ENCODE results near the gene DHCR24.

DHCR24 gene

DNA sequence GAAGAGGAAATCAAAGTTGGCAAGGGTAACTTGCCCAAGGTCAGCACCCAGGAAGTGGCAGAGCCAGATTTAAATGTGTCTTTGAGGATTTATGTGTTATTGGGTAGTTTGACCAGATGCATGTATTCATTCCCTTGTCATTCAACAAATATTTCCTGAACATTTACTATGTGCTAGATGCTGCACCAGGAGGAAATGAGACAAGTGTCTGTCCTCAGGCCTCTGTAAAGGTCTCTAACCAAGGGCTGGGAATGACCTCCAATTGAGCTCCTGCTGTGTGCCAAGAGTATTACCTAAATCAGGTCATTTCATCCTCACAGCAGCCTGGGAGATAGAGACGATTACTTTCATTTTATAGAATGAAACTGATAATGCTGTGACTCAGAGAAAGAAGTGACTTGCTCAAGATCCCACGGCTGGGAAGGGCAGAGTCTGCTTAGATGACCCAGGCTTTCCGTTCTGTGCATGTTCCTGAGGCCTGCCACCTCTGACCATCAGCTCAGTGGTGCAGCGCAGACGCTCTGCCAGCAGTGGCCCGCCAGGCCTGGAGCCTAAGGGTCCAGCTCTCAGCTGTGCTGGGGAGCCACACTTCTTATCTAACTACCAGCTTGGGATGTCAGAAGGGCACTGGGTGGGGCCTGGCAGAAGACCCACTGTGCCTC, 82.4 kb downstream of the DHCR24 start:
- no peak for TF ChIP-seq ZNF274 (IDR thresholded peaks at IDR 0.05; ENCODE audit: low read depth, low read length)
- H3K4me3 ChIP-seq (ENCODE audit: low read length), result no peak overlapping the region

DNA sequence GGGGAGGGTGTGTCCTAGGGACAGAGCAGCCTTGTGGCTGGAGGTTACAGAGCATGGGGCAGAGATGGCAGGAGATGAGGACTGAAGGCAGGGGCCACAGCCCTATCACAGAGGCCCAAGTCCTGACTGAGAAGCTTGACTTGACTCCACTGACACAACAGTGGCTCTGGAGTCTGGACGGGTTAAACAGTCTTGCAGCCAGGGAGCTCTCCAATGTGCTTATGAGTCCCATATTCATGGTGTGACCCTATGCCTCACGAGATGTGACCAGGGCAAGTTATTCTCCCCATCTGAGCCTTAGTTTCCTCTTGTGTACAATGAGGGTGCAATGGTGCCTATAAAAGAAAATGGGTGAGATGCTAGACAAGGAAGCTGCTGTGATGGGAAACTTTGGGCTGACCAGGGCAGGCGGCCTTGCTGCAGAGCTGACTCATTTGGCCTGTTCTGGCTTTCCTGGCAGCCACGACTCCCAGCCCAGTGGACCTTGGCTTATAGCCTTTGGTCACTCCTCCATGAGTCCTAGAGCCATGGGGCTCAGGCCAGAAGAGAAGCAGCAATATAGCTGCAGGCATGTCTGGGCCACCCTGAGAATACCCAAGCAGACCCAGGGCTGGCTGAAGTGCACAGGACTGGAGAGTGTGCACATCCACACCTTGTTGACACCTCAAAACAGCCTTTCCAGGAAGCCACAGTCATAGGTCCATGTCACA, 83.1 kb downstream of the DHCR24 start:
- no peak overlapping the region for H3K4me3 ChIP-seq (ENCODE audit: low read length)
- TF ChIP-seq ZNF274 (IDR thresholded peaks at IDR 0.05; ENCODE audit: low read depth, low read length), result no peak

DNA sequence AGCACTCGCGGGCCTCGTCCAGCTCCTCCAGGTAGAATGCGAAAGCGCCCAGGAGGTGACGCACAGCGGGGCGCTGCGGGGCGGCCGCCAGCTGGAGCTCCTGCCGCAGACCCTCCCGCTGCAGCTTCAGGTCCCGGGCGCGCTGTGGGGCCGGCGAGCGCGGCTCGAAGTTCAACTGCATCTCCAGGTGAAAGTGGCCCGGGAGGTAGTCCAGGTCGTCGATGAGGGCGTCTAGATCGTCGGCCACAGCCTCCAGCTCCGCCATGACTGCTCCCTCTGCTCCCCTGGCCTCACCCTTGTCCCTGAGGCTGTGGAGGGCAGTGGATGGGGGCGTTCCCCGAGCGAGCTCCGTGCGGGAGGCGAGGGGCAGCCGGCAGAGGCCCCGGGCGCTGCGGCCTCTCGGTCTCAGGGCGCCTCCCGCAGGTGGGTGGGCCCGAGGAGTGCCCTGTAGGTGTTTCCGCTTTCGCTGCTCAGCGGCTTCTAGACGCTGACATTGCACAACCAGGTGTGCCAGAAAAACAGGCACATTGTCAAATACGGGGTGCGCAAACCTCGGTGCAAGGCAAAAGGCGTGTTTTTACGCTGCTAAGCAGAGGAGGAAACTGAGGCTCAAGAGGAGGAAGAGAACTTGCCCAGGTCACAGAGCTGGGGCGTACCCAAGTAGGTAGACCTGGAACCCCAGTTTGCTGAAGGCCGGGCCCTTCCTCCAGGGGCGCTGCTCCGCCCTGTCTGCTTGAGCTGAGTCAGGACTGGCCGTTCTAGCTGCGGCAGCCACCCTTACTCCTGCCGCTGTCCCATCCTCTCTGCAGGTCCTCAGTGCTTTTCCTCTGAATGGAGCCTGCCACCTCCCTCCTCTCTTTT, 85.9 kb downstream of the DHCR24 start, which contains the start of gene TTC22:
TTC22 (minus strand) TSS at position 425 of the 861 bp plus-strand sequence; CDS start at position 265, 160 bp downstream.
- H3K4me3 ChIP-seq (ENCODE audit: low read length), result peak within 1 kb of the TSS; percentile 58; the same call in 1 of the 2 replicates
- no peak for TF ChIP-seq ZNF274 (IDR thresholded peaks at IDR 0.05; ENCODE audit: low read depth, low read length)

DNA sequence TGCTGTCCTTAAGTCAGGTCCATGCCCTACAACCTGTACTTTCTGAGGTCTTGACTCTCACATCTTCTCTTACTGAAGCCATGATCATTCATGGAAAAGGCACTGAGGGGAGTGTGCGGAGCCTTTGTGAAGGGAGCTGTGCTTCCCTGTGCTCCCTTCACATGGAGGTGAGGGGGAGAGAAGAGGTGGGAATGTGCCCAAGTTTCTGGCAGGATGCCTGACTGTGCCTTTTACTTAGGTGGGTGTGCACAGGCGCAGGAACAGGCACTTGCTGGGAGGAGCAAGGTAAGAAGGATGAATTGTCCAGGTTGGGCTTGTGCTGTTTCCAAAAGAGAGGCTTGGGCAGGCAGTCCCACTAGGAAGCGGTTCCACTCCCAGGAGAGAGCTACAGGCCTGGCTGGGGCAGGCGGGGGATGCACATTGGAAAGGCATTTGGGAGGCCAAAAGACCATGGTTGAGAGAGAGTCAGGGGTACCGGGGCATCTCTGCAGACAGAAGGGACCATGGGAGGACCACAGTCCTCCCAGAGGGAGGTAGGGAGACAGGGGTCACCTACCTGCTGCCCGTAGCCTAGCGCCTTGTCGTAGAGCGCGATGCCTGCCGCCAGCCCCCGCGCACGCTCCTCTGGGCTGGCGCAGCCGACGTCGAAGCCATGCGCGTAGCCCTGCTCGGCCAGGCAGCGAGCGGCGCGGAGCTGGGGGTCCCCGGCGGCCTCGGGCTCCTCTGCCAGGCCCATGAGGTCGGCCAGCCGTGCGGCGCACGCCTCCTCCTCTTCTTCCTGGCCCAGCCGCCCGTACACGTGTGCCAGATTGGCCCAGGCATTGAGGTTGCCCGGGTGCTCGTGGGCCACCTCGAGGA, 86.7 kb downstream of the DHCR24 start:
- TF ChIP-seq ZNF274 (IDR thresholded peaks at IDR 0.05; ENCODE audit: low read depth, low read length), result no peak
- H3K4me3 ChIP-seq (ENCODE audit: low read length), result peak overlapping the region; percentile 58; the same call in 1 of the 2 replicates
